Stimulated activated CD4-positive, alpha-beta T cell treated with anti-CD3 and anti-CD28 coated beads, Interleukin-1b, Interleukin-23, amount 100 ng/mL, for 4 hours (primary cell): ENCODE data around the gene RCAN1.
A peak's percentile ranks its signal among the peaks of the same experiment; 100 is the strongest.
"Not testable (repeated sequence)": the region's sequence is repeated elsewhere in the genome, so short reads cannot be mapped to it uniquely, and the experiment has no call there.

ENCODE experiments used
- DNase-seq, 2 donors: peaks; one replicate each; pipeline ENCODE4 v3.0.0-alpha.2; 2020; ENCODE audit warnings: low read depth in 2 of 2

The RCAN1 gene

GRCh38 chr21:34621434-34622350 is 6.8 kb upstream of the RCAN1 start:
- DNase-seq = no peak

GRCh38 chr21:34619841-34620665 is 5.1 kb upstream of the RCAN1 start:
- DNase-seq = no peak

GRCh38 chr21:34618941-34619340 is 4.0 kb upstream of the RCAN1 start:
- no peak for DNase-seq

- DNase-seq = no peak
Observed at GRCh38 chr21:34617753-34618339, 2.9 kb upstream of the RCAN1 start.

- no peak for DNase-seq
Observed at GRCh38 chr21:34615487-34615814, 538 bp upstream of the RCAN1 start.

GRCh38 chr21:34613679-34614627 is 960 bp downstream of the RCAN1 start:
- peak in 1 of 2 donors; percentile 4 for DNase-seq

- no peak for DNase-seq
Observed at GRCh38 chr21:34612557-34612956, 2.4 kb downstream of the RCAN1 start.

GRCh38 chr21:34612056-34612455 is 2.9 kb downstream of the RCAN1 start:
- no peak for DNase-seq

- no peak for DNase-seq
Observed at GRCh38 chr21:34611528-34611927, 3.4 kb downstream of the RCAN1 start.

- DNase-seq = no peak
Observed at GRCh38 chr21:34609933-34610549, 4.9 kb downstream of the RCAN1 start.

- no peak for DNase-seq
Observed at GRCh38 chr21:34609244-34609932, 5.5 kb downstream of the RCAN1 start.

GRCh38 chr21:34607376-34607775 is 7.5 kb downstream of the RCAN1 start:
- not testable (repeated sequence) for DNase-seq

- no peak for DNase-seq
Observed at GRCh38 chr21:34606621-34607020, 8.3 kb downstream of the RCAN1 start.

- DNase-seq = no peak
Observed at GRCh38 chr21:34606051-34606450, 8.9 kb downstream of the RCAN1 start.

GRCh38 chr21:34604956-34605355 is 10.0 kb downstream of the RCAN1 start:
- not testable (repeated sequence) for DNase-seq

- DNase-seq = no peak
Observed at GRCh38 chr21:34604556-34604955, 10.4 kb downstream of the RCAN1 start.

GRCh38 chr21:34603710-34604057 is 11.2 kb downstream of the RCAN1 start:
- DNase-seq = no peak

GRCh38 chr21:34603002-34603709 is 11.8 kb downstream of the RCAN1 start:
- peak; percentile 40 to 58 for DNase-seq

GRCh38 chr21:34602061-34602460 is 12.9 kb downstream of the RCAN1 start:
- no peak for DNase-seq
